SU-DHL-6 (cell line): ENCODE results near the gene NTM.

Experiments
- H2AFZ ChIP-seq: fragments of 200-600 bp; sonication (generic); 2 replicates; pipeline ENCODE4 v1.6.1; 2014; ENCODE audit warnings: low read depth, mild to moderate bottlenecking, moderate library complexity, mixed read lengths, antibody characterized with exemption, low read length; ENCODE audit not compliant: severe bottlenecking
- H3F3A ChIP-seq: fragments of 200-600 bp; shearing (Covaris generic); 2 replicates; pipeline ENCODE4 v1.6.0; 2016; ENCODE audit warnings: antibody characterized with exemption, mild to moderate bottlenecking; ENCODE audit not compliant: insufficient read depth
- H3K27ac ChIP-seq: fragments of 200-600 bp; sonication (generic); 2 replicates; pipeline ENCODE4 v1.5.1; 2016; ENCODE audit warnings: low read depth, mild to moderate bottlenecking, low read length, moderate library complexity, mixed read lengths
- H3K27me3 ChIP-seq: fragments of 200-600 bp; sonication (generic), shearing (Covaris generic); 2 replicates; pipeline ENCODE4 v1.6.0; 2014; ENCODE audit warnings: mild to moderate bottlenecking, low read length
- H3K36me3 ChIP-seq: fragments of 200-600 bp; sonication (generic); 2 replicates; pipeline ENCODE4 v1.6.1; 2014; ENCODE audit warnings: mild to moderate bottlenecking, low read length, mixed read lengths
- H3K4me2 ChIP-seq: fragments of 300-600, 200-600 bp; shearing (Covaris generic), sonication (generic); 2 replicates; pipeline ENCODE4 v1.6.0; 2014; ENCODE audit warnings: low read length, low read depth, mild to moderate bottlenecking; ENCODE audit not compliant: poor library complexity, severe bottlenecking
- H3K4me3 ChIP-seq: fragments of 200-600 bp; sonication (generic); 2 replicates; pipeline ENCODE4 v1.5.1; 2014; ENCODE audit warnings: antibody characterized with exemption, low read length, mild to moderate bottlenecking, mixed read lengths; ENCODE audit not compliant: insufficient read depth, poor library complexity, severe bottlenecking
- H3K79me2 ChIP-seq: fragments of 200-600 bp; sonication (generic); 2 replicates; pipeline ENCODE4 v1.6.1; 2014; ENCODE audit warnings: mild to moderate bottlenecking, low read length, moderate library complexity; ENCODE audit not compliant: insufficient read depth
- H3K9ac ChIP-seq: fragments of 200-600 bp; sonication (generic); 2 replicates; pipeline ENCODE4 v1.7.0; 2014; ENCODE audit warnings: mild to moderate bottlenecking, low read length
- H3K9me2 ChIP-seq: fragments of 200-600 bp; sonication (generic); replicated peaks from 2 replicates; pipeline ENCODE4 v1.6.1; 2014; ENCODE audit warnings: low read length; ENCODE audit not compliant: insufficient read depth
- H3K9me3 ChIP-seq: fragments of 200-600 bp; sonication (generic); 2 replicates; pipeline ENCODE4 v1.6.1; 2014; ENCODE audit warnings: low read length, mixed read lengths; ENCODE audit not compliant: insufficient read depth
- H4K20me1 ChIP-seq: fragments of 200-600 bp; sonication (generic); 2 replicates; pipeline ENCODE4 v1.6.1; 2014; ENCODE audit warnings: low read depth, mild to moderate bottlenecking, antibody characterized with exemption, low read length, moderate library complexity, mixed read lengths
- CTCF ChIP-seq: fragments of 200-600 bp; sonication (generic); IDR thresholded peaks from one replicate; pipeline ENCODE4 v1.5.1; 2017; ENCODE audit warnings: antibody characterized with exemption, mild to moderate bottlenecking, low read length, moderate library complexity; ENCODE audit not compliant: insufficient read depth, poor library complexity, severe bottlenecking
- EZH2phosphoT487 ChIP-seq: fragments of 200-600 bp; sonication (generic), shearing (Covaris generic); conservative IDR thresholded peaks from 2 replicates; pipeline ENCODE4 v1.6.1; 2018; ENCODE audit warnings: mild to moderate bottlenecking, antibody characterized with exemption, low read length, moderate library complexity, mixed read lengths

Gene NTM

GRCh38 chr11:131923309-131923708 lies 552.9 kb downstream of the NTM start:
- Histone ChIP-seq H3K79me2 (no peaks in the 10 kb centered on the region), H3K4me2 (no peak overlapping the region), H3K9me3 (no peaks in the 10 kb centered on the region), H3K9me2 (no peaks in the 10 kb centered on the region), H2AFZ (no peak overlapping the region), H3K9ac (no peak overlapping the region), H4K20me1 (no peaks in the 10 kb centered on the region), H3K27ac (no peak overlapping the region), H3K27me3 (no peaks in the 10 kb centered on the region), H3K36me3 (no peaks in the 10 kb centered on the region), H3F3A (no peaks in the 10 kb centered on the region), H3K4me3 (no peak overlapping the region)
- TF ChIP-seq EZH2phosphoT487 (no peak), CTCF (no peak)

- no peaks in the 10 kb centered on the region for H3K9me3 ChIP-seq
- H3K9me2 ChIP-seq = no peaks in the 10 kb centered on the region
- H3K9ac ChIP-seq = no peak overlapping the region
- H4K20me1 ChIP-seq = no peaks in the 10 kb centered on the region
- H3K36me3 ChIP-seq = no peaks in the 10 kb centered on the region
- H3K79me2 ChIP-seq = no peaks in the 10 kb centered on the region
- TF ChIP-seq CTCF (no peak), EZH2phosphoT487 (no peak)
- H3K4me2 ChIP-seq = no peak overlapping the region
- no peak overlapping the region for H2AFZ ChIP-seq
- H3K27ac ChIP-seq = no peak overlapping the region
- H3K4me3 ChIP-seq = no peak overlapping the region
- no peaks in the 10 kb centered on the region for H3F3A ChIP-seq
- H3K27me3 ChIP-seq = no peaks in the 10 kb centered on the region
These were observed 553.6 kb downstream of the NTM start for GRCh38 chr11:131924001-131924400.

GRCh38 chr11:131924457-131925201 lies 554.2 kb downstream of the NTM start:
- no peak overlapping the region for H2AFZ ChIP-seq
- no peaks in the 10 kb centered on the region for H3K9me3 ChIP-seq
- H3K9ac ChIP-seq = no peak overlapping the region
- H3K27ac ChIP-seq = no peak overlapping the region
- H4K20me1 ChIP-seq = no peaks in the 10 kb centered on the region
- no peaks in the 10 kb centered on the region for H3F3A ChIP-seq
- no peak for TF ChIP-seq CTCF
- no peak for TF ChIP-seq EZH2phosphoT487
- H3K4me3 ChIP-seq = no peak overlapping the region
- H3K36me3 ChIP-seq = no peaks in the 10 kb centered on the region
- H3K9me2 ChIP-seq = no peaks in the 10 kb centered on the region
- H3K4me2 ChIP-seq = no peak overlapping the region
- no peaks in the 10 kb centered on the region for H3K27me3 ChIP-seq
- H3K79me2 ChIP-seq = no peaks in the 10 kb centered on the region
